GM10248 (cell line): ENCODE results near the gene SUV39H2.
"Not testable (repeated sequence)": the region's sequence is repeated elsewhere in the genome, so short reads cannot be mapped to it uniquely, and the experiment has no call there.

Source experiments
- CTCF ChIA-PET: fragments of 300-600 bp; sonication (Branson Sonifier 250); formaldehyde crosslinking; extraction: SDS; loops from one replicate; lab custom pipeline; 2021; ENCODE audit warnings: antibody characterized with exemption; lab: Yijun Ruan, JAX
- POLR2A ChIA-PET: fragments of 350-650 bp; sonication (Branson Sonifier 250); formaldehyde crosslinking; extraction: SDS; loops from one replicate; lab custom pipeline; 2020; ENCODE audit warnings: antibody characterized with exemption; lab: Yijun Ruan, JAX
- DNase-seq: peaks from one replicate; pipeline ENCODE4 v3.0.0; 2012; ENCODE audit errors: extremely low spot score
- TF ChIP-seq, protein P1 (sequence below): IDR thresholded peaks from 2 replicates; pipeline ENCODE4 v1.5.1; 2012; ENCODE audit warnings: mild to moderate bottlenecking, low read depth; ENCODE audit errors: extremely low read depth, missing control alignments, control extremely low read depth

The SUV39H2 gene

GRCh38 chr10:14936584-14936983 is 57.9 kb downstream of the SUV39H2 start:
- POLR2A ChIA-PET, result no interaction called here

DNA sequence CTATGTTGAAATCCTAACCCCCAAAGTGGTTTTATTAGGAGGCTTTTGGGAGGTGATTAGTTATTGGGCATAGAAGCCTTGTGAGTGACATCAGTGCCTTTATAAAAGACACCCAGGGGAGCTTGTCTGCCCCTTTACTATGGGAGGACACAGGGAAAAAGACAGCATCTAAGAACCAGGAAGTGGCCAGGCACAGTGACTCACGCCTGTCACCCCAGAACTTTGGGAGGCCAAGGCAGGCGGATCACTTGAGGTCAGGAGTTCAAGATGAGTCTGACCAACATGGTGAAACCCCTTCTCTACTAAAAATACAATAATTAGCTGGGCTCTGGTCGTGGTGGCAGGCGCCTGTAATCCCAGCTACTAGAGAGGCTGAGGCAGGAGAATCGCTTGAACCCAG is 60.3 kb downstream of the SUV39H2 start:
- CTCF ChIA-PET, DNase-seq, POLR2A ChIA-PET: not testable (repeated sequence)

More at GRCh38 chr10:14936584-14936983, 57.9 kb downstream of the SUV39H2 start:
- TF ChIP-seq, protein P1, sequence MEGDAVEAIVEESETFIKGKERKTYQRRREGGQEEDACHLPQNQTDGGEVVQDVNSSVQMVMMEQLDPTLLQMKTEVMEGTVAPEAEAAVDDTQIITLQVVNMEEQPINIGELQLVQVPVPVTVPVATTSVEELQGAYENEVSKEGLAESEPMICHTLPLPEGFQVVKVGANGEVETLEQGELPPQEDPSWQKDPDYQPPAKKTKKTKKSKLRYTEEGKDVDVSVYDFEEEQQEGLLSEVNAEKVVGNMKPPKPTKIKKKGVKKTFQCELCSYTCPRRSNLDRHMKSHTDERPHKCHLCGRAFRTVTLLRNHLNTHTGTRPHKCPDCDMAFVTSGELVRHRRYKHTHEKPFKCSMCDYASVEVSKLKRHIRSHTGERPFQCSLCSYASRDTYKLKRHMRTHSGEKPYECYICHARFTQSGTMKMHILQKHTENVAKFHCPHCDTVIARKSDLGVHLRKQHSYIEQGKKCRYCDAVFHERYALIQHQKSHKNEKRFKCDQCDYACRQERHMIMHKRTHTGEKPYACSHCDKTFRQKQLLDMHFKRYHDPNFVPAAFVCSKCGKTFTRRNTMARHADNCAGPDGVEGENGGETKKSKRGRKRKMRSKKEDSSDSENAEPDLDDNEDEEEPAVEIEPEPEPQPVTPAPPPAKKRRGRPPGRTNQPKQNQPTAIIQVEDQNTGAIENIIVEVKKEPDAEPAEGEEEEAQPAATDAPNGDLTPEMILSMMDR, result no peak
- DNase-seq, result no peak
- CTCF ChIA-PET, result no interaction called here

GRCh38 chr10:14942147-14942949 is 63.7 kb downstream of the SUV39H2 start:
- POLR2A ChIA-PET, DNase-seq: not testable (repeated sequence)
- CTCF ChIA-PET, result interaction anchor here (0.9 kb wide), 1 partner anchor 10 kb away, joined by 4 read pairs; no protein-coding TSS in a partner anchor

DNA sequence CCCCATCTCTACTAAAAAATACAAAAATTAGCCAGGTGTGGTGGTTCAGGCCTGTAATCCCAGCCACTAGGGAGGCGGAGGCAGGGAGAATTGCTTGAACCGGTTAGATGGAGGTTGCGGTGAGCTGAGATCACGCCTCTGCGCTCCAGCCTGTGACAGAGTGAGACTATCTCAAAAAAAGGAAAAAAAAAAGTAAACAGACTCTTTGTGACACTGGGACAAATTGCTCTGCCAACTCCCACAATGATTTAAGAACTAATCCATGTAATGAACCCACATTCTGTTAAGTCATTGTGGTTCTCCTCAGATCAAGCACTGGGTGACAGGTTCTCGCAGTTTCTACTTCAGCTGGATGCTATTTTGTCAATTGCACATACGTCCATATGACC is 64.3 kb downstream of the SUV39H2 start:
- CTCF ChIA-PET, POLR2A ChIA-PET, DNase-seq: not testable (repeated sequence)

DNA sequence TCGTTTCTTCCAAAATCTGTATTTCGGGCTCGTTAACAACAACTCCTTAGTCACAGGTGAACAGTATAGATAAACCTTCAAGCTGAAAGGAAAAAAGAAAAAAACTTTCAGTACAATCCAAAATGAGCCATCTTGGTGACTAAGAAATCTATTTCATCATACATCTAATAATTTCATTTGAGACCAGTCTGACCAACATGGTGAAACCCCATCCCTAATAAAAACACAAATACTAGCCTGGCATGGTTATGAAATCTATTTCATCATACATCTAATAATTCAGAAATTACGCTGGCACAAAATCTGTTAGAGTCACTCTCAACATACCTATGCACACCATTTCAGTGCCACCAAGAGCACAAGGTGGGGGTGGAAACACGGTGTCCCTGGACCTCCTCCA is 66.4 kb downstream of the SUV39H2 start:
- ChIA-PET CTCF (interaction anchor here (2.3 kb wide), 1 partner anchor 55 kb away, joined by 5 read pairs; no protein-coding TSS in a partner anchor), POLR2A (no interaction called here)
- no peak for DNase-seq
- TF ChIP-seq, protein P1, result no peak

DNA sequence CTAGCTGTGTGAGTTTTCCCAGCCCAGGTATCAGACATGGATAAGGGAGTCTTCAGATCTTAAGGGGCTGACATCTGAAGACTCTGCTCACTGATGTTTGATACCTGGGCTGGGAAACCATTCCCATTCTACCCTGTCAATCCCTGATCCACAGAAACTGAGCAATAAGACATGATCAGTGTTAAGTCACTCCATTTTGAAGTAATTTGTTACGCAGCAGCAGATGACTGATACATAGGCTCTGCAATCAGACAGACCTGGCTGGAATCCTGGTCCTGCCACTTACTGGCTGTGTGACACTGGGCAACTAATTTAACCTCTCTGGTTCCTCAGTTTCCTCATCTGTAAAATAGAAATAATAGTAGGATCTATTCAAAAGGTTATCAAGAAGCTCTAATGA is 68.6 kb downstream of the SUV39H2 start:
- POLR2A ChIA-PET, result no interaction called here
- CTCF ChIA-PET, result interaction anchor here (0.8 to 1.3 kb wide), 2 partner anchors 42 to 55 kb away, joined by 3 read pairs; no protein-coding TSS in a partner anchor

GRCh38 chr10:14949291-14949690 is 70.6 kb downstream of the SUV39H2 start:
- ChIA-PET POLR2A (no interaction called here), CTCF (interaction anchor here (0.9 to 2.3 kb wide), 3 partner anchors 9 to 41 kb away, joined by 3 to 6 read pairs (median 3); no protein-coding TSS in a partner anchor)
- no peak for DNase-seq

More for the DNA sequence above, 68.6 kb downstream of the SUV39H2 start:
- no peak for DNase-seq
- TF ChIP-seq, protein P1, result no peak

DNA sequence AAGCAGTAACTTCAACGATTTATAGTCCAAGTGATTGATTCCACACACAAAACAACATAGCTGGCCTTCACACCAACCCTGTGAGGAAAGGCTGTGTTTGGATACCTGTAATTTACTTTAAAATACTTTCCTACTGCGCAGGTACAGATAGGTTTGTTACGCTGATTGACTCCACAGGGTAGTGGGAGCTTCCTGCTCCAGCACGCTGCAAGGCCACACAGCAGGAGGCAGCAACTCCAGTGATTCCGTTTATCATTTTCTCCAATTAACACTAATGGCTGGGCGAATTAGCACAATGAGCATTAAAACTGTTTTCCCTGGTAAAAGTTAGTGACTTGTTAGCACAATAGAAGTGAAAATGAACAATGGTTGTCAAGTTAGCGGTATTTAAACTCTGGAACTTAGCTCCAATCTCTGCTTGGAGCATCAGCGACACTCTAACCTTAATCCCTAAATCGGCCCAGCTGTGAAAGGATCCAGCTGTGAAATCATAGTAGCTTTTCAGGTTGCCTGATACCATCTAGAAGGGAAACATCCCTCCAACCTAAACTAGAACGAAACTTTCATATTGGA is 74.3 kb downstream of the SUV39H2 start:
- no peak for DNase-seq
- POLR2A ChIA-PET, result interaction anchor here (0.6 to 1.8 kb wide), 3 partner anchors 26 to 349 kb away, joined by 3 to 4 read pairs (median 4); partner anchors contain the start of gene SUV39H2
- CTCF ChIA-PET, result interaction anchor here (0.7 to 3.0 kb wide), 15 partner anchors 11 to 453 kb away, joined by 3 to 13 read pairs (median 4); partner anchors contain the start of genes CDNF, HSPA14, MSANTD7 and SUV39H2
- TF ChIP-seq, protein P1, result no peak

More at GRCh38 chr10:14949291-14949690, 70.6 kb downstream of the SUV39H2 start:
- TF ChIP-seq, protein P1, result no peak
